DMS 273 treated with DMSO at 0.1 percent for 48 hours (cell line): ENCODE data around the gene PPP4R3A.
"Not testable (repeated sequence)": the region's sequence is repeated elsewhere in the genome, so short reads cannot be mapped to it uniquely, and the experiment has no call there.

Experiments
- DNase-seq: peaks from one replicate; lab custom pipeline; 2025; lab: John Stamatoyannopoulos, UW

The PPP4R3A gene

GRCh38 chr14:91510171-91511042 is at the start of gene PPP4R3A:
Gene PPP4R3A (minus strand): TSS chr14:91510310. CDS start chr14:91509647, 663 bp downstream.
- peak; percentile 94 for DNase-seq

GRCh38 chr14:91555531-91555930 is 45.4 kb upstream of the PPP4R3A start:
- no peak for DNase-seq

GRCh38 chr14:91554535-91555332 is 44.6 kb upstream of the PPP4R3A start:
- DNase-seq, result no peak

GRCh38 chr14:91548108-91548507 is 38.0 kb upstream of the PPP4R3A start:
- no peak for DNase-seq

GRCh38 chr14:91545946-91546716 is 36.0 kb upstream of the PPP4R3A start:
- no peak for DNase-seq

- DNase-seq, result no peak
These were observed 35.1 kb upstream of the PPP4R3A start for GRCh38 chr14:91545204-91545603.

GRCh38 chr14:91536327-91536726 is 26.2 kb upstream of the PPP4R3A start:
- DNase-seq, result no peak

- not testable (repeated sequence) for DNase-seq
These were observed 23.9 kb upstream of the PPP4R3A start for GRCh38 chr14:91534059-91534458.

- no peak for DNase-seq
These were observed 23.5 kb upstream of the PPP4R3A start for GRCh38 chr14:91533623-91534022.

- no peak for DNase-seq
These were observed 13.9 kb upstream of the PPP4R3A start for GRCh38 chr14:91523972-91524371.

GRCh38 chr14:91521061-91521640 is 11.0 kb upstream of the PPP4R3A start:
- no peak for DNase-seq

- DNase-seq, result no peak
These were observed 10.0 kb upstream of the PPP4R3A start for GRCh38 chr14:91520138-91520537.

- DNase-seq, result no peak
These were observed 9.3 kb upstream of the PPP4R3A start for GRCh38 chr14:91519239-91520036.

- DNase-seq, result no peak
These were observed 6.7 kb upstream of the PPP4R3A start for GRCh38 chr14:91516663-91517388.

- DNase-seq, result no peak
These were observed 5.9 kb upstream of the PPP4R3A start for GRCh38 chr14:91515979-91516378.

- no peak for DNase-seq
These were observed 903 bp upstream of the PPP4R3A start for GRCh38 chr14:91511043-91511383.

- DNase-seq, result no peak
These were observed 286 bp downstream of the PPP4R3A start for GRCh38 chr14:91509878-91510170.

GRCh38 chr14:91509083-91509877 is 830 bp downstream of the PPP4R3A start:
- peak; percentile 13 for DNase-seq

GRCh38 chr14:91508105-91508504 is 2.0 kb downstream of the PPP4R3A start:
- no peak for DNase-seq

GRCh38 chr14:91506226-91506625 is 3.9 kb downstream of the PPP4R3A start:
- DNase-seq, result no peak
